Superior temporal gyrus (tissue), 1 donor: Measurements from ENCODE around the gene TBX5.
A peak's percentile ranks its signal among the peaks of the same experiment; 100 is the strongest.
"Not testable (repeated sequence)": the region's sequence is repeated elsewhere in the genome, so short reads cannot be mapped to it uniquely, and the experiment has no call there.

ENCODE experiments used
- DNase-seq: peaks from one replicate; pipeline ENCODE4 v3.0.0-alpha.2; 2016; ENCODE audit errors: extremely low spot score

TBX5 gene

DNA sequence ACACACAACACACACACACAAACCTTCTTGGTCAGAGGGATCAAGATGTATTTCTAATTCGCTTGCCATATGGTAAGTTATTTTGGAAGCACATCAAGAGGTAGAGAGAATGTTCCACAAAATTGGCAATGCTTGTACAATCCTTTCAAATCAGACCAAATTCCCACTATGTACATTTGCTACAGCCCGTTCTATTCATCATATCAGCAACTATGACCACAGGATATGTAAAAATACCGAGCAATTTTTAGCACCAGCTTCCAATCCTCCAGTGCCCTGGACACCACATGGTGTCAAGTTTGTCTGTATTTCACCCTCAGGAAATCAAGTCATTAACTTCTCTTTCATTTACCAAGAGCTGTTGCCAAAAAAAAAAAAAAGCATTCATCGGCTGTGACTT, 21.2 kb downstream of the TBX5 start:
- DNase-seq, result no peak

DNA sequence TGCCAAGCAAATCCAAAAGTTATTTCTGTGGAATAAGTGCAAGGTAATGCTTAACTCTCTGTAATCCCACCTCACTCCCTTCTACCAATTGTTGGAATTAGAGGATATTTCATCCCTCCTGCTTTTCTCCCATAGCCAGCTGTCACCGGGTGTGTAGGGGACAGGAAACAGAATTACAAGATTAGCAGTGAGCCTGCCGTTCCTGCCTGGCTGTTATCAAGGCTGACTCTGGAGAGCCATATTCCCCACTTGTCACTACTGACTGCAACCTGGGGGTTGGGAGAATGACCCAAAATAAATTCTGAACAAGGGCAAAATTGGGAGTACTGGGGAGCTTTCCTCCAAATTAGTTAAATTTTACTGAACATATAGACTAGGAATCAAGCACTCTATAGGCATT, 24.8 kb downstream of the TBX5 start:
- DNase-seq, result no peak

DNA sequence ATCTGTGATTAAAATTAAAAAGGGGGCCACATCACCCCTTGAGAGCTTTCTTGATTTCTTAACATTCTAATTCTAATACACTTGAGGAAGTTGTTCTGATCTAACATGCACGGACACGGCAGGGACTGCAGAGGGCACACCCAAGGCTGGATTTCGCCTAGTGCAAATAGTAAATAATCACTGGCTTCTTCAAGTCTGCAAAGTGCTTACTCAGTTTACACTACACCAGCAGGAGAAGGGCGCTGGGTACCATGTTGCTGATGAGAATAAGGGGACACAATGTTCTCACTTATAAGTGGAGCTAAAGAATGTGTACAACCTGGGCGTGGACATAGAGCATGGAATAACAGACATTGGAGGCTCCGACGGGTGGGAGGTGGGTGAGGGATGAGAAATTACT, 34.2 kb downstream of the TBX5 start:
- DNase-seq, result no peak

DNA sequence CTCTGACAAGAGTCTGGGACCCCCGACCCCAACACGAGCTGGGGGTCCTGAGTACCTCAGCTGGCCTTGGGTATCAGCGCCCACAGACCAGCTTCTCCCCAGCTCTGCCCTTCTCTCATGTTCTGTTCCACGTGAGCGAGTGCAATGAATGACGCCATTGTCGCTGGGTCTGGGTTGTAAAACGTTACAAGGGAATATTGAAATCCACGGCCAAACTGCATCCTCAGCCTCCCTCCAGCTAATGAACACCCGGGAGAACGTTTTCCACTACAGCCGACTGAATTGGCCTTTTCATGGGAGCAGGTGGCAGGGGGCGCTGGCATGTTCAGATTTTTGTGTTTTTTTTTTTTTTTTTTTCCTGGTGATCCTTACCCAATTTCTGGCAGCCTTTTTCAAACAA, 34.7 kb downstream of the TBX5 start:
- DNase-seq, result peak; percentile 85

DNA sequence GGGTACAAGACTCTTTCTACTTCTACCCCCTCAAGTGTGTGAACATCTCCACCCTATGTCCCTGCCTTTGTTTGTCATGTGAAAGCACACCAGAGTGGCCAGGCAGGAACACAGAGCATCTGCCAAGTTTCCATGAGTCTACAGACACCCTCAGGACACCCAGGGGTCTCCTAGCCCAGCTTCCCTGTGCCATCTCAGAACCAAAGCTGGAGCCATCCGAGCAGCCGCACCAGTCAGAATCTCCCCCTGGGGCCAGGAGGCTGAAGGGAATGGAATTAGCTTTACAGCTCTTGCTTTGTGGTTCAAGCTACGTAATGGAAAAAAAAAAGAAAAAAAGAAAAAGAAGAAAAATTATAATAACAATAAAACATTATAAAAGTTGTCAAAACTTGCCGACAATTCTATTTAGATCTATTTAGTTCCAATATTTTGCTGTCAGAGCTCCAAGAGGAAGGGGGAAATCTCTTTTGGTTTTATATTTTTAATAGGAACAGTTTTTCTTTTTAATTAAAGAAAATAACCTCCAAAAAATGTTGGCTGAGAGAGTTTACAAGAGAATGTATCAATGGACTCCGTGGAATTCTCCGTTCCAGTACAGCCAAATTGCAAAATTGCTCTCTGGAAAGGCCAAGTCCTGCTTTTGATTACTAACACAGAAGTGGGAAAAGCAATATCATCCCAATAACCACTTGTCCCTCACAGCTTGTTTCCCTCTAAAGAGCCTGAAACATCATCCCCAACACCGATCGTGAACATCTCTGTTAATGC, 37.1 kb downstream of the TBX5 start:
- no peak for DNase-seq

DNA sequence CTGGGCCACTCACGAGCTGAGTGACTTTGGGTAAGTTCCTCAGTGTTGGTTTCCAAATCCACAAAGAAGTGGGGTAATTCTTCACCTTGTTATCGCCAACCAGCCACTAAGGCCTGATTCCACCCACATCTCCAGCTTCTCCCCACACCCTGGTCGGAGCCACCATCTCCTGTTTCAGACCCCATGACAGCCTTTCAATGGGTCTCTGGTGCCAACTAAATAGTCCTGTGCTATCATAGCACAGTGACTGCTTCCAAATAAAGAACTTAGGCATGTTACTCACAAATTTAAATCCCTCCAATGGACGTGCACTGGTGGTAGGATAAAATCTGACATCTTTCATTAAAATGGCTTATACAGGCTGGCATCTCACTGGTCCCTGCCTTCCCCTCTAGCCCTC, 44.0 kb downstream of the TBX5 start:
- DNase-seq, result no peak

DNA sequence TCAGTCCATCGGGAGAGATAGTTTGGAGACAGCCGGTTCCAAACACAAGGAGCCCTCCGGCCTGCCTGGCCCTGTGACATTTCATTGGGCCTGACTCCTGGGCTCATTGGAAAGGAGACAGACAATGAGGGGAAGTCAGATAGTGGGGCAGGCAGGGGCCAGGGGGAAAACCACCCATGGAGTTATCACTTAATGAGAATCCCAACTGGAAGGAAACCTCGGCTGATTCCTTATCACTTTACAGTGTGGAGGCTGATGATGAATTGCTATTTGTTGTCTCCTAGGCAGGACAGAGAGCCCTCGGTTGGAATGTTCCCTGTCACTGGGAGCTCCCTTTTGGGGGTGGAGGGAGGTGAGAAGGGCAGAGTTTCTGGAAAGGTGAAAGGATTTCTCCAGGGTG, 44.4 kb downstream of the TBX5 start:
- DNase-seq, result no peak

DNA sequence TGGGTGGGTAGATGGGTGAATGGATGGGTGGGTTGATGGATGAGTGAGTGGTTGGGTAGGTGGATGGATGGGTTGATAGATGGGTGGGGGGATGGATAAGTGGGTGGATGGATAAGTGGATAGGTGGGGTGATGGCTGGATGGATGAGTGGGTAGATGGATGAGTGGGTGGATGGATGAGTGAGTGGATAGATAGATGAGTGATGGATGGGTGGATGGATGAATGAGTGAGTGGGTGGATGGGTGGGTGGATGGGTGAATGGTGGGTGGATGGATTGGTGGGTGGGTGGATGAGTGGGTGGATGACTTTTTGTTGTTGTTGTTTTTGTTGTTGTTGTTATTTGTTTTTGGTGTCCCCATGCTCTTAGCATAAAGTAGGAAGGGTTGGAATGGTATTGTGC, 45.5 kb downstream of the TBX5 start:
- DNase-seq, result no peak

DNA sequence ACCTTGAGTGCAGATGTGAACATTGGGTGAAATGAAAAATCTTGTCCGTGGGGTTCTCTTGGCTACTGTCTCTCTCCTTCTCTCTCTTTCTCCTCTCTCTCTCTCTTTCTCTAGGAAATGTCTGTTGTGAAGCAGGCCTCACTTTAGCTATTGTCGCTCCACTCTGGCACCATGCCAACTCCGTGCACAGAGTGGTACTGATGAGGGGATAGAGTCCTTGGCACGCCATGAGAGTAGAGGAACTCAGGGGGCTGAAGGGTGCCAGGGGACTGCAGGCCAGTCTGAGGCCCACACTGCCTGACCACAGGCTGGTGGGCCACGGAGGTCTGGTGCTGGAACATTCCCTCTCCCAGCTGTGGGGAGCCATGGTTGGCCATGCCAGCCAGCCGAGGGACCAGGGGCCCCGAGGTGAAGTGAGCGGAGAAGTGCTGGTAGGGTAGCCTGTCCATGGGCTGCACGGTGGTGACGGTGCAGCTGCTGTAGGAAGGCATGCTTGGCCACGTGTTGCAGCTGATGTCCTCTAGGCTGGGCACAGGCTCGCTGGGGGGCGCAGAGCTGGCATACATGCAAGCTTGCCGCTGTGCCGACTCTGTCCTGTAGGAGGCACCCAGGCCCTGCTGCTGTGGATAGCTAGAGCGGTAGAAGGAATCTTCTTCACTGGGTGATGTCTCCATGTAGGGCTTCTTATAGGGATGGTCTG, 50.4 kb downstream of the TBX5 start:
- DNase-seq, result no peak

DNA sequence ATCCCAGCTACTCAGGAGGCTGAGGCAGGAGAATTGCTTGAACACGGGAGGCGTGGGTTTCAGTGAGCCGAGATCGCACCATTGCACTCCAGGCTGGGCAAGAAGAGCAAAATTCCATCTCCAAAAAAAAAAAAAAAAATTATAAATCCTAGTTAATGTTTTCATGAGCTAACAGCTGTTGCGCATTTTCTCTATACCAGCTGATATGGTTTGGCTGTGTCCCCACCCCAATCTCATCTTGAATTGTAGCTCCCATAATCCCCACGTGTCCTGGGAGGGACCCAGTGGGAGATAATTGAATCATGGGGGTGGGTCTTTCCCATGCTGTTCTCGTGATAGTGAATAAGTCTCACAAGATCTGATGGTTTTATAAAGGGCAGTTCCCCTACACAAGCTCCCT, 56.7 kb downstream of the TBX5 start:
- not testable (repeated sequence) for DNase-seq

DNA sequence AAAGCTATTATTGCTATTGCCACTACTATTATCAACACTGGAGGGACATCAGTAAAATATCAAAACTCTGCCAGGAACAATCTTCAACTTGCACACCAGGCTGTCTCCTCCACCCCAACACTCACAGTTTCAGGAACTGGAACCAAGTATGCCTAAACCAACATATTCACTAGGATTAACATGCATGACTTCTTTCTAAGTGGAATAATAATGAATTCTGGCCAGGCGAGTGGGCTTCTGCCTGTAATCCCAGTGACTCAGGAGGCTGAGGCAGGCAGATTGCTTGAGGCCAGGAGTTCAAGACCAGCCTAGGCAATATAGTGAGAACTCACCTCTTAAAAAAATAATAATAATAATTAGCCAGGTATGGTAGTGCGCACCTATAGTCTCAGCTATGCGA, 58.1 kb downstream of the TBX5 start:
- DNase-seq, result no peak

DNA sequence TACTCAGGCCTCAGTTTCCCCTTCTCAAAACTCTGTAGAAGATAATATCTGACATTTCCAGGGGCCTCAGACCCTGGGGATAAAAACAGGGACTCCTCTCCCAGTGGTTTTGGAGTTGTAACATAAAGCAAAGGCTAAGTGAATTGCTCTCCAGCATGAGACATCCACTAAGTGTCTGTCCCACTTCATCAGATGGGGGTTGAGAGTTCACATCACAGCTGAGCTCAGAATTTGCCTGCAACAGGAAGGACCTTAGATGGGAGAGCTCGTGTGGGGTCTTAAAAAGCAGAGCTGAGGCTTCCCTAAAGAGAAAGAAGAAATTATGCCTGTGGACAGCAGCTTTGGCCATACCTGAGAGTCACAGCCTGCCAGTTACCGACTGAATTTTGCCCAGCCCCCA, 61.1 kb downstream of the TBX5 start:
- no peak for DNase-seq

DNA sequence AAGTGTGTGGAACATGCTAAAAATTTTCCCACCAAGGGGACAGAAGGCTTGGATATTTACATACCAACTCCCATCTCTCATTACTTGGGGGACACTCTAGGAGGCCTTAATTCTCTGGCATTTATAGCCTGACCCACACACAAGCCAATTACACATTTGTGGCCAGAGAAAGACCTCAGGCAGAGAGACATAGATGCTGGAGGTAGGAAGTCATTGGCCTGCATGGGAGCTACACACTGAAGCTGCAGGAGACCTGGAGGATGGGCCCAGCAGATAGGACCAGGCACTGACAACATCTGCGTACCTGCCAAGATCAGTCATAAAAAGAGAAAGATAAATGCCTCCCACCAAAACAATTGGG, 61.7 kb downstream of the TBX5 start:
- no peak for DNase-seq

DNA sequence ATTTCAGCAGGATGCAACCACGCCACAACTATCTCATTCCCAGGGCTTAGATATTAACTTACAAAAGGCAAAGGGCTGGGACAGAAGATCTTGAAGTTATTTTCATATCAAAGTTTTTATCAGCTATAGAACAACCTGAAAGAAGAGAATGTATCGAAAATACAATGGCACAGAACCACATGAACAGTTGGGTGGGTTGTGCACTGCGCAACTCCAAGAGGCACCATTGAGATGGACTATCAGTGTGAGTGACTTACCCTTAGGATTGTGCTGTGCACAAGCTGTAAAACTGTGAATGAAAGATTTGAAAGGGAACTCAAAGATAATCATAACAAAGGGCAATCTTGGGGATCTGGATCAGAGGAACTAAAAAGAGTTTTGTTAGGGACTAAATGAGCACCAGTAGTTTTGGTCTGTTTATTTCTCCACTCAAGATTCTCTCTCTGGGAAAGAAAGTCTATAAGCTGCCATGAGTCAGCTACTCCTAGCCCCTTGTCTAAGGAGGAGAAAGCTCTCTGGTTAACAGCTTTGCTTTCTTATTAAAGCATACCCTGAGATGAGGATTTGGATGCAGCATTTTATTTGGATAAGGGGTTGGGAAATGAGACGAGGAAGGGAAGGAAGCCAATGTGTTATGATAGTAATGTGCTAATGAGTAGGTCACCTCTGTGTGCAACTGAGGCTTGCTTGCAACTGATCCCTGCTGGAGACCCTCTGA, 62.2 kb downstream of the TBX5 start:
- DNase-seq, result no peak

DNA sequence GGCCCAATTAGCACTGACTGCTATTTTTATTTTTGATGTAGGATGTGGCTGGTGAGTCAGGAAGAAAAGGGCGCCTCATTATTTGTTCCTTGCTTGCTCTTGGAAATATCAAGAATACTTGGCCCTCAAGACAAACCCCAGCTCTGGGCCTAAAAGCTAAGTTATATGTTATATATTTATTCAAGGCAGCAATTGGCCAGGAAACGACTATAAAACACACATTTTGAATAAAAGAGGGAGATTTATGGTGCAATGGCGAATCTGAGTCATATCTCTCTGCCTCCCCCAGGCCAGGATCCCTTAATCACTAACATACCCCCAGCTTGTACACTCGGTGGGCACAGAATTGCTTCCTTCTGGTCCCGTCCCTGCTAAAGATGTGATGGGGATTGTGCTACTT, 63.3 kb downstream of the TBX5 start:
- DNase-seq, result no peak

DNA sequence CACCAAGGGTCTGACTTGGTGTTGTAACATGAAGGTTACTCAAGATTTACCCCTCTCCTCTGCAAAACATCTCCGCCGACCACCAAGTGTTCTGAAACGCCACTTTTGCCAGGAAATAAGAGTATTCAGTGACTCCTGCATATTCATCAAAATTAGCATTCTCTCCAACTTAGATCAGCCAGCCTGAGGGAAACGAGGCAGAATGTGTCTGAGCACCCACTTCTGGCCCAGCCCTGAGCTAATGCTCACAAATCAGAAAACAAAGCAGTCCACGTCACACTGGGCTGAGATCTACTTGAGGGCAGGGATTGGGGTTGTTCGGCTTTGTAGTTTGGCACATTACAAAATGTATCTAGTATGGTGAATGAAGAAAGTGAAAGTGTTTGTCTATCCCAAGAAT, 64.3 kb downstream of the TBX5 start:
- no peak for DNase-seq

DNA sequence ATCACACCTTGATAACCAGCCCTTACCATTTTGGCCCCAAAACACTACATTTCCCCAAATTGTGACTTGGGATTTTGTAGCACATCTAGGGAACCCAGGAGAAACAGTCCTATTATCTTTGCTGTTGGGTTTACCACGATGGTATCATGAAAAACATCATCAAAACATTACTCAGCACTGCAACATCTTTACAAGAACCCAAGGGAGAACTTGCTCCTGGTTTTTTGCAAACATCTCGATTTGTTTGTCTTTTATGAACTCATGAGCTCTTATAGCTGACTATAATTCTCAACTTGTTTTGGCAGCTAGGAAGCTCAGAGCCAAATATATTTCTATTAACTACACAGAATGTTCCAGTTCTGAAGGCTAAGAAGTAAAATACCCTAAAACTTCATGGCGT, 65.7 kb downstream of the TBX5 start:
- no peak for DNase-seq

DNA sequence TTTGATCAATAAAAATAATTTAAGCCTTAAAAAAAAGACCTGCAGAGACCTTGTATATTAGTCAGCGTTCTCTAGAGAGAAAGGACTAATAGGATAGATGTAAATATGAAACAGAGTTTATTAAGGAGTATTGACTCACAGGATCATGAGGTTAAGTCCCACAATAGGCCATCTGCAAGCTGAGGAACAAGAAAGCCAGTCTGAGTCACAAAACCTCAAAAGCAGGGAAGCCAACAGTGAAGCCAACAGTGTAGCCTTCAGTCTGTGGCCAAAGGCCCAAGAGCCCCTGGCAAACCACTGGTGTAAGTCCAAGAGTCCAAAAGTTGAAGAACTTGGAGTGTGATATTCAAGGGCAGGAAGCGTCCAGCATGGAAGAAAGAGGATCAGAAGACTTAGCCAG, 66.3 kb downstream of the TBX5 start:
- DNase-seq, result no peak

DNA sequence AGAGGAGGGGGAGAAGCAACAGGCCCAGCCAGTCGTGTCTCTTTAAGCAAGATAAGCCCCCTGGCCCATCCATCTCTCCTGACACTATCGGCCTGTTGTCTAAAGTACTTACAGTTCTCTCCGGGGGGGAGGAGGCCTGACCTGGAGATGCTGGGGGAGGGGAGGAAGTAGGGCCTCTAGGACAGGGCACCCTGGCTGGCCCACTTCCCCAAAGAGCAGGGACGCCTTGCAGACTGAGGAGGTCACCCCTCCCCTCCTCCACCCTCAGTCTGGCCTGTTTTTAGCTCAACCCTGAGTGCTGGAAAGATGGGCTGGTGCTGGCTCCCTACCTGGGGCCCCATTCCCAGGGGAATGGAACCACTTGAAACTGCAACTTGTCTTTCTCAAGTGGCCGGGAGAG, 70.3 kb downstream of the TBX5 start:
- DNase-seq, result no peak

DNA sequence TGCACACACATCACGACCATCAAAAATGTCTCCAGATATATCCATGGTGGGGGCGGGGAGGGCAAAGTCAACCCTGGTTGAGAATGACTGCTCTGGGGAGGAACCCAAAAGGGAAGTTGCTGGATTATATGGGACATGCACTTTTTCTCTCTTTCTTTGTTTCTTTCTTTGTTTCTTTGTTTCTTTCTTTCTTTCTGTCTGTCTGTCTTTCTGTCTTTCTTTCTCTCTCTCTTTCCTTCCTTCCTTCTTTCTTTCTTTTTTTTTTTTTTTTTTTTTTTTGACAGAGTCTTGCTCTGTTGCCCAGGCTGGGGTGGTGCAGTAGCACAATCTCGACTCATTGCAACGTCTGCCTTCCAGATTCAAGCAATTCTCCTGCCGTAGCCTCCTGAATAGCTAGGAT, 71.5 kb downstream of the TBX5 start:
- DNase-seq, result no peak

DNA sequence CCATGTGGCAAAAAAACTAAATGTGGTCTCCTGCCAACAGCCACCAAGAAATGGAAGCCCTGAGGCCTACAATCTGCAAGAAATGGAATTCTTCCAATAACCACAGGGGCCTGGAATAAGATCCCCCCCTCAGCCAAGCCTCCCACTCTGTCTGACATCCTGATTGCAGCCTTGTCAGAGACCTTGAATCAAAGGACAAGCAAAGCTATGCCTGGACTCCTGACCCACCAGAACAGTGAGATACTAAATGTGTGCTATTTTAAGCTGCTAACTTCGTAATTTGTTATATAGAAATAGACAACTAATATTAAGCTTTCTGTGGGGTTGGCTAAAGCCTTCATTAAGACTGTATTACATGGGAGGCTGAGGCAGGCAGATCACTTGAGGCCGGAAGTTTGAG, 77.7 kb downstream of the TBX5 start:
- DNase-seq, result no peak

DNA sequence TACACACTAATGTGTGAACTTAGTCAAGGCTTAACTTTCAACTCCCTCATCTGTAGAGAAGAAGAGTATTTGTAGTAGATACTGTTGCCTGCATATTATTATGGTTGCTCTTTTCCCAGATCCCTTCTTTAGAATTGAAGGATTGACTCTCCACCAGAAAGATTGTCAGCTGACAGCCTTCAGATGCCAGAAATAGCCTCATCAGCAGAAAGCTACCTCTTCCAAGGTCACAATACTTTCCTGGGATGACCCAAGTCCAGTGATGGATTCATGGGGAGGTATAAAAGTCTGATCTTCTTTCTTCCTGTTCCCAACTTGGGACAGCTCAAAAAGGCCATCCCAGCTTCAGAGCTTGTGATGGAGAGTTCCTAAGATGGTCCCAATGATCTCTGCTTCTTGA, 78.2 kb downstream of the TBX5 start:
- DNase-seq, result no peak

DNA sequence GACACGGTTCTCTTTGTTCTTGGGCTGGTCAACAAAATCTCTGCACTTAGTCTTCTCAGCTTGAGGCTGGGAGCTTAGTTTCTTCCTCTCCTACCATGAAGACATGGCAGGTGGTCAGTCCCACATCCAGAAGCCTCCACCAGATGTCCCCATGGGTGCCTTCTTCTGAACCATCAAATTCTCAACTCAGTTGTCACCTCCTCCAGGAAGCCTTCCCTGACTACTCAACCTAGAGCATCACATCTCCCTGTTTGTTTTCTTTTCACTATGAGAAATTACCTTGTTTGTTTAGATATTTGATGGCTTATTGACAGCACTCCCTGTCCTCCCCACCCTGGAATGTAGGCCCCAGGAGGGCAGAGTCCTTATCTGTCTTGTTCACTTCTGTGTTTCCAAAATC, 84.4 kb downstream of the TBX5 start:
- DNase-seq, result no peak
